HG03558 (cell line): ENCODE measurements around the gene CGB3.

Experiments used
- ATAC-seq: cut with Tn5 transposase; IDR thresholded peaks from one replicate; pipeline ENCODE4 v1.9.1; 2021; ENCODE audit warnings: moderate number of reproducible peaks; ENCODE audit not compliant: unreplicated experiment; ENCODE audit errors: extremely low read depth

CGB3 gene

DNA sequence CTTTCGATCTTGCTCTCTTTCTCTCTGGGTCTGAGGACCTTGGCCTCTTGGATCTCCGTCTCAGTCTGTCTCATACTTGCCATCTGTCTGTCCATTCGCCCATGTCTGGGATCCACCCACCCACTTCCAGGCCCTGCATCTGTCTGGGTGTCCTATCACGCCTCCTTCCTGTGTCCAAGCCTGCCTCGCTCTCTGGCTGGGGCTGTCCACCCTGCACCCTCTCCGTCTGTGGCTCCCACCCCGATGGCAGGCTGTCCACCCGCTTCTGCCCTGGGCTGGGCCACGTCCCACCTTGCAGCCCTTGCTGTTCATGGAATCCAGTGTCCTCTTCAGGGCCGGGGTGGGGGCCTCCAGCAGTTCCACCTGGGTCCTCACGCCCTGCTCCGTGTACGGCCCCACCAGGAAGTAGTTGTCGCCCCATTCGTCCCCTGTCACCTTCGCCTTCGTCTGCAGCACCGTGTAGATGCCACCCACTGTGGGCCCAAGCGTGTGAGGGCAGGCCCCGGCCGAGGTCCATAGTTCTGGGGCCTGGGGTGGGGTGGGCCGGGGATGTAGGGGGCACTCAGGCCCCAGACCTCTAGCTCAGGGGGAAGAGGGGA, 33.0 kb downstream of the CGB3 start:
- ATAC-seq, result no peak

DNA sequence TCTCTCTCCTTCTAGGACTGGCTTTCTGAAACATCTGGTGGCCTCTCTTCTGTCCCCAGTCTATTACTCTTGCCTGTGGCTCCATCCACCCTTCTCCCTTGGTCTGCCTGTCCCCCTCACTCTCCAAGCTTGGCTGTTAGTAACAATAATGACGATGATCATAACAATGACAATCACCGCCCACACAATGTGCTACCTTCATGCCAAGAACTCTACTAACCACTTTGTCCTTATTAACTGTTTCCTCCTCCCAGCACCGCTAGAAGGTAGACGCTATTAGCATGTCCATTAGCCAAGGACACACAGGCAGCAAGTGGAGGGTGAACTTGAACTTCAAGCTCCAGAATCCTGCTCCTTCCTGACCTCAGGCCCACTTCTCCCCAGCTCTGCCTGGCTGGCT, 33.7 kb downstream of the CGB3 start:
- no peak for ATAC-seq

DNA sequence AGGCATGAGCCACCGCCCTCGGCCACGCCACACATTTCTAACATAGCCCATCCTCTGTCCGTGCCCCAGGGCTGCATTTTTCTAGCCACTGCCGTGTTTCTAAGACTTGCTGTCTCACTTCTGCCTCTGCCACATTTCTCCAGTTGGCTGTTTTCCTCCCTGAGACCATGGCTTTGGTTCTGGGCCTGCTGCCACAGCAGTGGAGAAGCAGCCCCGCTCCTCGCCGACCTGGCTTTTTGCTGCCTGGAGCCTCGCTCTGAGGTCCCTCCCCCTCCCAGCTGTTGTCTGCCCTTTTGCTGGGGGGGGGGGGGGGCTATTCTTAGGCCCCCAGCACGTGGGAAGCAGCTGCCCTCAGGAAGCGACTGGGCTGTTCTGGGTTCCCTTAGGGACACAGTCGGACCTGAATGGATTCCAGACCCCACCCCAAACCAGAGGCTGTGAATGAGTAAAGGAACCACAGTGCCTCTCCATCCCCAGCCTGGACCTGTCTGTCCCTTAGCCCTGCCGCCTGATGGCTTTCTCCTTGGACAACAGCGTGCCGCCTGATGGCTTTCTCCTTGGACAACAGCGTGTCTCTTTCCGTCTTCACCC, 34.3 kb downstream of the CGB3 start:
- ATAC-seq, result no peak

DNA sequence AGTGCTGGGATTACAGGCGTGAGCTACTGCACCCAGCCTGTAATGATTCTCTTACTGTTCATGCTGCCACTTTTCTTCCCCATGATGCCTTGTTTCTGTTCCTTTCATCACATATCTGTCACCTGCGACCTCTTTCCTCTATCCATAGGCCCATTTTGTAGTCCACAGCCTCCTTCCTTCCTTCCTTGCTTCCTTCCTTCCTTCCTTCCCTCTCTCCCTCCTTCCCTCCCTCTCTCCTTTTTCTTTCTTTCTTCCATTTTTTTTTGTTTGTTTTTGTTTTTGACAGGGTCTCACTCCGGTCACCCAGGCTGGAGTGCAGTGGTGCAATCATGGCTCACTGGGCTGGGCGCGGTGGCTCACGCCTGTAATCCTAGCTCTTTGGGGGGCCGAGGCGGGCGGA, 35.3 kb downstream of the CGB3 start:
- no peak for ATAC-seq

DNA sequence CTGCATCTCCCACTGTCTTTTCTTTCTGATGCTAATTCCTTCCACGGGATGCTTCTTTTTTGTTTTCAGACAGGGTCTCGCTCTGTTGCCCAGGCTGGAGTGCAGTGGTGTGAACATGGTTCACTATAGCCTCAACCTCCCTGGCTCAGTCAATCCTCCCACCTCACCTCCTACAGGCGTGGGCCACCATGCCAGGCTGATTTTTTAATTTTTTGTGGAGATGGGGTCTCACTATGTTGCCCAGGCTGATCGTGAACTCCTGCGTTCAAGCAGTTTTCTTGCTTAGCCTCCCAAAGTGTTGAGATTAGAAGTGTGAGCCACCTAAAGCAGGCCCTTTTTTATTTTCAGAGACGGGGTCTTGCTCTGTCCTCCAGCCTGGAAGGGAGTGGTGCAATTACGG, 35.8 kb downstream of the CGB3 start:
- no peak for ATAC-seq

DNA sequence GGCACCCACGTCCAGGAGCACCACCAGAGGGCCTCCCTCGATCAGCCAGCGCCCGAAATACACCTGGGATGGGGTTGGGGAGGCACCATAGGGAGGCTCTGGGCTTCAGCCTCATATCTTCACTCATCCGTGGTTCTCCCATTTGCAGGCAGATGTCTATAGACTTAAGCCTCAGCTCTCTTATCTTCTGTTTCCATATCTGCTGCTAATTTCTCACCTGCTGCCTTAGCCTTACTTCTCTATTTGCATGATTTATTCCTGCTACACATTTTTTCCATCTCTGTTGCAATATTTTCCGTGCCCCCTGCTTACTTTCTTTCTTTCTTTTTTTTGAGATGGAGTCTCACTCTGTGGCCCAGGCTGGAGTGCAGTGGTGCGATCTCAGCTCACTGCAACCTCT, 36.8 kb downstream of the CGB3 start:
- no peak for ATAC-seq

DNA sequence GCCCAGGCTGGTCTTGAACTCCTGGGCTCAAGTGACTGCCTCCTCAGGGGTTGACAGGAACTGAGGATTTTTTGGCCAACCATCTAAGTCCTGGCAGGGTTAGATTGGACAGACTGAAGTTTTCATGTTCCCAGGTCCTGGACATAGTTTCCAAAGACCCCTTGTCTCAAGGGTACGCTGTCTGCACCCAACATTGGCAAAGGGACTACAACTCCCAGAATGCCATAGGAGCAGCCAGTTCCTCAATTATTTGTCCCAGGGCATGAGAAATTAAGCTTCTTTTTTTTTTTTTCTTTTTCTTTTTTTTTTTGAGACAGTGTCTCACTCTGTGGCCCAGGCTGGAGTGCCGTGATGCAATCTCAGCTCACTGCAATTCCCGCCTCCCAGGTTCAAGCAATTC, 37.9 kb downstream of the CGB3 start:
- no peak for ATAC-seq

DNA sequence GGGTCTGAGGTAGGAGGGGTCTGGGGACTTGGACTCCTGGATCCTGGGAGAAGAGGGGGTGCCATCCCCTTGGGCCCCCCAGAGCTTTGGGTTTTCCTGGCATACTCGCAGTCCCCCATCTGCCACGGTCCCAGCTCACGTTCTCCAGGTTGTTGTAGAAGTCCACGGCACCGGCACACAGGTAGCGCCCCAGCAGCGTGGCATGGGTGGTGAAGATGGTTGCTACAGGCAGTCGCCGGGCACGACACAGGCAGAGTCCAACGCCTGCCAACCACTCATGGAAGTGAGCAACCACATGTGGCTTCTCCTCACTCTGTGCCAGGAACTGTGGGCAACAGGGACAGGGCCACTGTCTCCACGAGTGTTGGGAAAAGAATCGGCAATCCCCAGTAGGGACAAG, 38.4 kb downstream of the CGB3 start:
- no peak for ATAC-seq

DNA sequence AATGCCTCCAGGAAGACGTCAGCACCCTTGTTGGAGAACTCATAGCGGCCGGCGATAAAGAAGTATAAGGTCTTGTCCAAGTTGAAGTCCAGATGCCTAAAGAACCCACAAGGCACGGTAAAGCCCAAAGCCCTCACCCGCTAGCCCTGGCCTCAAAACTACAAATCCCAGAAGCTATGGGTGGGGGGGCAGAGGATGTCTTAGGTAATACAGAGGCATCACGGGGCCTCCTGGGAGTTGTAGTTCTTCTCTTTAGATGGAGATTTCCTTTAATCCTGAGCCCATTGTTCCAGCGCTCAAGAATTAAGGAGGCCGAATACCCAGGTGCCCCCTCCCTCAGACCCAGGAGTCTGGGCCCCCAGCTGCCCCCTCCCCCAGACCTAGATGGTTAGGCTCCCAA, 41.9 kb downstream of the CGB3 start:
- ATAC-seq, result no peak

DNA sequence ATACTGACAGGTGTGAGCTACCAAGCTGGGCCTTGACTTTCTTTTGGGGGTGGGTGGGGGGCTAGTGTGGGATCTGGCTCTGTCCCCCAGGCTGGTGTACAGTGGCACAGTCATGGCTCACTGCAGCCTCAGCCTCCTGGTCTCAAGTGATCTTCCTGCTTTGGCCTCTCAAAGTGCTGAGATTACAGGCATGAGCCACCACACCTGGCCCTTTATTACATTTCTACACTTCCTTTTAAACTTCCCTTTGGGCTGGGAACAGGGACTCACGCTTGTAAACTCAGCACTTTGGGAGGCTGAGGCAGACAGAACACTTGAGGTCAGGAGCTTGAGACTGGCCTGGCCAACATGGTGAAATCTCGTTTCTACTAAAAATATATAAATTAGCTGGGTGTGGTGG, 47.1 kb downstream of the CGB3 start:
- ATAC-seq, result no peak

DNA sequence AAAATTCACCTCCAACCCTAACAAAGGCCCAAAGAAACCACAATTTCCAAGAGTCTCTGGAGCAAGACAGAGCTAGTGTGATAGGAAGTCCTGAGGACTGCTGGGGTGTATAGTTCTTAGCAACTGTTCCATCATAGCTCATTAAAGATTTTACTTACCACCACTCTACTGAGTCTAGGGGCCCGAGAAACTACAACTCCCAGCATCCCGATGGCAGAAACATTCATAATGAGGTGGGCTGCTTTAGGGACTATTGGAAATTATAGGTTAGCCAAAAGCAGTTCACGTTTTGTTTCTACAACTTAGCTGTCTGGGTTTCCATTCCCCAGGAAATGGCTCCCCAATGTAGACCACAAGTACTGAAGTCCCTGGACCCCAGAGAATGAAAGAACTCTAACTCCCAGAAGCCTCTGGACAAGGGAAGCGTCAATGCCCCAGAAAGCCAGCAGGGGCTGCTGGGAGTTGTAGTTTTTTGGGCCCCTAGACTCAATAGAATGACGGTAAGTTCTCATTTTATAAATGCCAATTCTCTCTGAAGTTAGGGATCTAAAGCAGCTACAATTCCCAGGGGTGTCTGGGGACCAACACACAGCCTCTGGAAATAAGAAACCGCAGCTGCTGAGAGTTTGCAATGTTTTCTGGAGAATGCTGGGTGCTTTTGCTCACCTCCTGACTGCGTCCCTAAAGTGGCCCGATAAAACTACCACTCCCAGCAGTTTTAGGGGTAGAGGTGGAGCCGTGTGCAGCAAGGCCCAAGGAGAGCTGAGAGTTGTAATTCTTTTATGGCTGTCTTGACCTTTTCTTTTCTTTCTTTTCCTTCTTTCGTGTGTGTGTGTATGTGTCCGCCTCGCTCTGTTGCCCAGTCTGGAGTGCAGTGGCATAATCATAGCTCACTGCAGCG, 47.9 kb downstream of the CGB3 start:
- no peak for ATAC-seq
